ENCODE results near the gene MPP2.

- no peak for TF ChIP-seq CTCF (IDR thresholded peaks at IDR 0.05; ENCODE audit: low read length)
- TF ChIP-seq EZH2phosphoT487 (IDR thresholded peaks at IDR 0.05; ENCODE audit: low read length) = no peak
- no peak for TF ChIP-seq EZH2 (optimal IDR thresholded peaks at IDR 0.05; ENCODE audit: low read depth, low read length)
Observed at GRCh38 chr17:43844241-43844640, 63.1 kb downstream of the MPP2 start.

Data from MM.1S (cell line).